Myometrial cell (primary cell): ENCODE data around the gene AADAC. TPM values are rescaled to one million over a fixed set of nuclear protein-coding genes. Genes with fewer than 3 reads are reported as not detected.

ENCODE experiments used
- total RNA-seq: library from RNA; depleted of rRNA; stranded (reverse); fragments of >200 nt; gene quantifications from 2 replicates; pipeline ENCODE4 v1.2.3, GENCODE V29; 2015

The AADAC gene, protein sequence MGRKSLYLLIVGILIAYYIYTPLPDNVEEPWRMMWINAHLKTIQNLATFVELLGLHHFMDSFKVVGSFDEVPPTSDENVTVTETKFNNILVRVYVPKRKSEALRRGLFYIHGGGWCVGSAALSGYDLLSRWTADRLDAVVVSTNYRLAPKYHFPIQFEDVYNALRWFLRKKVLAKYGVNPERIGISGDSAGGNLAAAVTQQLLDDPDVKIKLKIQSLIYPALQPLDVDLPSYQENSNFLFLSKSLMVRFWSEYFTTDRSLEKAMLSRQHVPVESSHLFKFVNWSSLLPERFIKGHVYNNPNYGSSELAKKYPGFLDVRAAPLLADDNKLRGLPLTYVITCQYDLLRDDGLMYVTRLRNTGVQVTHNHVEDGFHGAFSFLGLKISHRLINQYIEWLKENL
- not detected in 2 replicates for total RNA-seq

DNA sequence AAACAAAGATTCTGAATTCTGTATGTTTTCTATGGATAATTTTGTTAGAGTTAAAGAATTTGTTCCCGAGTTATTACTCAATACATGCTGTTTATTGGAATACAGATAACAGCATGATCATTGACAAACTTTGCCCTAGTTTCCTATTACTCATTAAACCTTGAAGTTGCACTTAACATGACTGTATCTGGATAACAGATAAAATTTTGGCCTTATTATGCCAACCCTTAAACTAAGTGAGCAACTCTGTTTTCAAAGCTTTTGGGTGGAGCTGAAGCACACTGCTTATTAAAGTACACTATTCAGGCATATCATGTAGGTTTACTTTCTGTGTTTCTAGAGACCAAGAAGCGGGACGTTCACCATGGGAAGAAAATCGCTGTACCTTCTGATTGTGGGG lies at the start of gene AADAC:
Gene AADAC (plus strand): TSS at position 318 of the 400 bp plus-strand sequence. CDS start 47 bp downstream, at position 365.

DNA sequence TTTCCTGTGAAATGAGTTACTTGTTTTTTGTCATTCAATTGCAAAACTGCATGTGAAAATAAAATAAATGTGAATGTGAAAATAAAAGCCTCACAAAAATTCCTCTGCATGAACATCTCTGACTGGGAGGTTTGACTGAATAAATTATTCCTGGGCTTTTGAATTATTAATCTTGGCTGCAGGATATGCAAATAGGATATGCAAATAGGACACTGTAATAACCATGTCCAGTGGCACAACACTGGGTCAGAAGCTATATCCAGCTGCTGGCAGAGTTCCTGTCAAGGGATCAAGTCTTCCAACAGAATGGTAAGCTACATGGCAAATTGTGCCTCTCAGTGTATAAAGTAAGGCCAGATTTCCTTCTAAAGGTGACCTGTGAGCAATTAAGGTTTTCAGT lies 59.5 kb downstream of the AADAC start, which contains the start of gene SUCNR1:
Gene SUCNR1 (plus strand): TSS at position 246 of the 400 bp plus-strand sequence. CDS start 6,250 bp downstream, outside the sequence.

Other genes starting within 250 kb of the AADAC start
- not detected in 2 replicates for gene AADACL2, start 80.2 kb upstream of the AADAC start, total RNA-seq
- not detected in 2 replicates for gene SUCNR1, start 59.5 kb downstream of the AADAC start, total RNA-seq